Right lobe of liver (tissue), 6 donors: ENCODE measurements around the gene MPST. TPM values are rescaled to one million over a fixed set of nuclear protein-coding genes. Genes with fewer than 3 reads are reported as not detected.

ENCODE experiments used
- ATAC-seq, 4 donors: fragments of 200-7000 bp; cut with Tn5 transposase; one replicate each; pipeline ENCODE4 v1.9.1; 2020; ENCODE audit warnings: mild to moderate bottlenecking in 4 of 4, moderate library complexity in 4 of 4
- DNase-seq, 3 donors: peaks; one replicate each; pipeline ENCODE4 v3.0.0-alpha.2; 2020
- H3K27ac ChIP-seq, 3 donors: fragments of 200-600 bp; one replicate each; pipeline ENCODE4 v1.8.0; 2022
- H3K27me3 ChIP-seq, 2 donors: fragments of 200-600 bp; one replicate each; pipeline ENCODE4 v1.8.0; 2022
- H3K36me3 ChIP-seq, 4 donors: fragments of 200-600 bp; sonication (generic) in 1 of 4; one replicate each; pipeline versions ENCODE4 v1.5.1 to v1.8.0; 2017 to 2022; ENCODE audit warnings: control low read depth in 1 of 4
- H3K4me1 ChIP-seq, 4 donors: fragments of 200-600 bp; sonication (generic) in 1 of 4; one replicate each; pipeline versions ENCODE4 v1.5.1 to v1.8.0; 2017 to 2022; ENCODE audit warnings: control low read depth in 1 of 4
- H3K4me3 ChIP-seq, 3 donors: fragments of 200-600 bp; one replicate each; pipeline ENCODE4 v1.8.0; 2022
- H3K9me3 ChIP-seq, 4 donors: fragments of 200-600 bp; sonication (generic) in 1 of 4; one replicate each; pipeline versions ENCODE4 v1.5.1 to v1.8.0; 2017 to 2022; ENCODE audit warnings: control low read depth in 1 of 4
- POLR2A ChIP-seq: fragments of 450-650 bp; IDR thresholded peaks from one replicate; pipeline ENCODE4 v1.6.1; 2017; ENCODE audit warnings: antibody characterized with exemption, mild to moderate bottlenecking
- WGBS: methylation state at CpG from one replicate; pipeline ENCODE4 v1.1.6; 2018; ENCODE audit warnings: low coverage, low lambda C conversion rate; ENCODE audit not compliant: insufficient coverage; ENCODE audit errors: missing lambda C conversion rate; 5-methylcytosine and 5-hydroxymethylcytosine counted together
- intact Hi-C, 2 donors: fragments of 100-400 bp; cut with DNase I; formaldehyde crosslinking; loops; one replicate each; pipeline versions ENCODE4 v1.11.2 to v1.14.1; 2022
- total RNA-seq, 6 experiments: library from RNA; depleted of rRNA in 2 of 6; stranded (reverse); fragments of >200 nt in 2 of 6; fragmentation: NEBNext Ultra II Directional in 3 of 6; extraction: Animal tissue kit (Norgen Biotek cat#: 25700) in 3 of 6; gene quantifications; one replicate each; pipeline versions ENCODE4 v1.1.0 to v1.2.4, GENCODE V29; 2016 to 2023
- TF ChIP-seq, protein P1 (sequence below), 4 donors: fragments of 200-600 bp in 3 of 4; fragments of 450-650 bp in 1 of 4; IDR thresholded peaks; one replicate each; pipeline versions ENCODE4 v1.5.1 to v1.8.0; 2016 to 2022; ENCODE audit warnings: antibody characterized with exemption in 4 of 4, mild to moderate bottlenecking in 2 of 4
- donor health status: DM: no; HTN: yes; CAD: no.
- donor health status: DM: no; HTN: no; CAD: no.
- donor health status: DM: no; HTN: no; CAD: no.
- donor health status: DM: no; HTN: yes; CAD: no.
- donor health status: DM: no; HTN: yes; CAD: no.

The MPST gene
- total RNA-seq, 6 experiments from 2014 or later, result 153 to 301 (median 214) TPM

DNA sequence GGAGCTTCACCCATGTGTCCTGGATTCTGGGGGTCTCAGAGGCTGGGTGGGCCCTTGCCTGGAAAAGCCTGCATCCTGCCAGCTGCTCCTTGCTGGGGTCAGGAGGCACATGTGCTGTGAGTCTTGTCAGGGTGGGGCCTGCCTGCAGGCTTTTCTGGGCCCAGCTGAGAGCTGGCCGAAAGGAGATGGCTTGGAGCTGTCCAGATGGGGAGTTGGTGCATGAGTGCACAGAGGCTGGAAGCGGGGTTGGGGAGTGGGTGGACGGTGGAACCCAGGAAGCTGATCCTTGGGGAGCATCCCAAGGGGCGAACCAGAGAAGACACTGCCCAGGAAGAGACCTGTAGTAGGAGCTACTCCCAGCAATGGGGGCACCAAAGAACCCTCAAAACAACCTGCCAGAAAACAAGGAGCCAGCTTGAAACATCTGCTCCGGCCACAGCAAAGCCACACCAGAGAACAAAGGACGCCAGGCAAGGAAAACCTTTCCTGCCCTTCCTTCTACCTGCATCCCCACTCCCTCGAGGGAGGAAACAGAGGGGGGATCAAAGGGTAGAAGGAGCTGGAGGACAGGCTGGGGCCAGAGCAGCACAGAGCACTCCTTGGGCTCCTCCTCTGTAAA lies 23.8 kb downstream of the MPST start:
- no peak for ATAC-seq
- H3K9me3 ChIP-seq, result no peaks in the 10 kb centered on the region
- no peak for DNase-seq
- no peaks in the 10 kb centered on the region for H3K27me3 ChIP-seq
- no peaks in the 10 kb centered on the region for H3K36me3 ChIP-seq
- peak overlapping the region; percentile 20 to 39 (median 23) for H3K27ac ChIP-seq
- whole genome bisulfite sequencing, result 68% methylated on average over 4 of the region's 7 CpGs
- intact Hi-C loops, result no loop called here
- peaks cover 0 to 25% (median 10%) of the 10 kb centered on the region in 4 donors for H3K4me1 ChIP-seq
- peak overlapping the region in 2 of 3 donors; percentile 6 to 20 for H3K4me3 ChIP-seq
- TF ChIP-seq POLR2A, result no peak
- TF ChIP-seq, protein P1, sequence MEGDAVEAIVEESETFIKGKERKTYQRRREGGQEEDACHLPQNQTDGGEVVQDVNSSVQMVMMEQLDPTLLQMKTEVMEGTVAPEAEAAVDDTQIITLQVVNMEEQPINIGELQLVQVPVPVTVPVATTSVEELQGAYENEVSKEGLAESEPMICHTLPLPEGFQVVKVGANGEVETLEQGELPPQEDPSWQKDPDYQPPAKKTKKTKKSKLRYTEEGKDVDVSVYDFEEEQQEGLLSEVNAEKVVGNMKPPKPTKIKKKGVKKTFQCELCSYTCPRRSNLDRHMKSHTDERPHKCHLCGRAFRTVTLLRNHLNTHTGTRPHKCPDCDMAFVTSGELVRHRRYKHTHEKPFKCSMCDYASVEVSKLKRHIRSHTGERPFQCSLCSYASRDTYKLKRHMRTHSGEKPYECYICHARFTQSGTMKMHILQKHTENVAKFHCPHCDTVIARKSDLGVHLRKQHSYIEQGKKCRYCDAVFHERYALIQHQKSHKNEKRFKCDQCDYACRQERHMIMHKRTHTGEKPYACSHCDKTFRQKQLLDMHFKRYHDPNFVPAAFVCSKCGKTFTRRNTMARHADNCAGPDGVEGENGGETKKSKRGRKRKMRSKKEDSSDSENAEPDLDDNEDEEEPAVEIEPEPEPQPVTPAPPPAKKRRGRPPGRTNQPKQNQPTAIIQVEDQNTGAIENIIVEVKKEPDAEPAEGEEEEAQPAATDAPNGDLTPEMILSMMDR (IDR thresholded peaks at IDR 0.05), result no peak

DNA sequence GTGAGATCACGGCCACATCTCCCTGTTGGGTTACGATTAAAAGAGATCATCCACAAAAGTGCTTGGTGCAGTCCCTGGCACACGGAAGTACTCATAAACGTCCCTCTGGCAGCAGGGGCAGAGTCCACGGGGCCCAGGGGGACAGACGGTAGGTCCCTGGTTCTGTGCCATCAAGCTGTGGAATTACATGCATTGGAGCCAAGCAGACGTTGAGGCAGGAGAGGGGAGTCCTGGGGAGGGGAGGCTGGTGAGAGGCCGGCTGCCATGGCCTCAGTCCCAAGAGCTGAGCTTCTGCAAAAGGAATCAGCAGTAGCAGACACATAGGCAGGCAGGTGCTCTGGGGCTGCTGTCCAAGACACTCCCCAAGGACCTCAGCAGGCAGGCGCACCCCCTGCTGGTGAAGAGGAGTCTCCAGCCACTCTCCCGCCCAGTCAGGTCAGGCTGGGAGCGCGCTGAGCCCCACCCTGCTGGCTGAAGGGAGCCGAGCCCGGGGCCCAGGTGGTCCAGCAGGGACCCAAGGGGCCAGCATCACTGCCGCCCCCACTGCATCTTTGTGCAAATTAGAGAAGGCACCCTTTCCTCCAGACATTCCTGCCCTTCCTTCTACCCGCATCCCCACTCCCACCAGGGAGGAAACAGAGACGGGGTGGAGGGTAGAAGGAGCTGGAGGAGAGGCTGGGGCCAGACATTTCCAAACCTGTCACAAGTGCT lies 24.4 kb downstream of the MPST start:
- ATAC-seq, result peak; percentile 90 to 98 (median 96)
- no peaks in the 10 kb centered on the region for H3K36me3 ChIP-seq
- no peak for TF ChIP-seq POLR2A
- TF ChIP-seq, protein P1 (IDR thresholded peaks at IDR 0.05), result peak; percentile 81 to 93 (median 86)
- intact Hi-C loops, result no loop called here
- H3K27ac ChIP-seq, result peak overlapping the region; percentile 20 to 39 (median 23)
- H3K4me3 ChIP-seq, result peak overlapping the region in 2 of 3 donors; percentile 6 to 20
- H3K9me3 ChIP-seq, result no peaks in the 10 kb centered on the region
- WGBS, result 19% methylated on average over 4 of the region's 17 CpGs
- no peaks in the 10 kb centered on the region for H3K27me3 ChIP-seq
- peaks cover 0 to 25% (median 10%) of the 10 kb centered on the region in 4 donors for H3K4me1 ChIP-seq
- peak; percentile 85 to 91 (median 91) for DNase-seq

DNA sequence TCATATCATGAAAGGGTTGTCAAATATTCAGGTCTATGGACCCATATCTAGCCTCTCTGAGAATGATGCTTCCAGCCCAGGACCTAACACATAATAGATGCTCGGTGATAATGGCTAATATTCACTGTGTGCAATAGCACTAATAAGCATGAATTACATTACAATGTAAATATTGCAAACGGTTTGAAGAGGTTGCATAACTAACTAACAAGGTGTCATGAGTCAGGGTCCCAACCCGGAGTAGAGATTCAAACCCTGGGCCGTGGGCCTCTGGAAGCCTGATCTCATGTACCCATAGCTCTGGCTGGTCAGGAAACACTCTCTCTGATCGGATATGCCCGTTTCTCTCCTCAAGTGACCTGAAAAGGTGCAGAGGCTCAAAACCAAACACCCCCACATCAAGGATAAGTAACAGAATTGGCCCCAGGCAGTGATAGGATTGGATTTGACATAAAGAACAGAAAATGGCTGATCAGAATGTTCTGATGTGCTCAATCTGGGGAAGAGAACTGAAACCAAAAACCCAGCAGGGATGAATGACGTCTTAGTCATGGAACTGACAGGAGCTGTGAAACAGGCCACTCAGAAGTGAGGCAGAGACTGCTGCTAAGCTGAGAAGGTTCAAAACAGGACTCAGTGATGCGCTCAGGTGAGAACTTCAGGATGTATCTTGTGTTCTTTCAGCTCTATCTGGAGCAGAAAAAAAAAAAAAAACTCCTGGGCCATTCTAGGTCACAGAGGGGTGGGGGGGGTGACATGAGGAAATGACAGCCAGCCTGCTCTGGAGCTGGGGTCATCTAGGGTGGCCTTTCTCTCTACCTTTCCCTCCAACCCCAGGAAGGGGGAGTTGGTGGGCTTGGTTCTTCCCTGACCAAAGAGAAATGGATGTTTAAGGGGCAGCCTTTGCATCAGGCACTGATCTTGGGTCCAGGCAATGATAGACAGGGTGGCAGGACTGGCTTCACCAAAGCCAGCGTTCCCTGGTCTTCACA lies 25.4 kb downstream of the MPST start:
- H3K27ac ChIP-seq, result no peak overlapping the region
- ATAC-seq (peak in 1 of 4 donors; percentile 7), DNase-seq (no peak)
- TF ChIP-seq, protein P1 (IDR thresholded peaks at IDR 0.05), result no peak
- TF ChIP-seq POLR2A, result no peak
- 37% methylated on average over 8 of the region's 9 CpGs for WGBS
- H3K4me3 ChIP-seq, result no peak overlapping the region
- no peaks in the 10 kb centered on the region for H3K36me3 ChIP-seq
- intact Hi-C loops, result no loop called here
- H3K9me3 ChIP-seq, result no peaks in the 10 kb centered on the region
- H3K4me1 ChIP-seq, result peaks cover 0 to 22% (median 10%) of the 10 kb centered on the region in 4 donors
- no peaks in the 10 kb centered on the region for H3K27me3 ChIP-seq

DNA sequence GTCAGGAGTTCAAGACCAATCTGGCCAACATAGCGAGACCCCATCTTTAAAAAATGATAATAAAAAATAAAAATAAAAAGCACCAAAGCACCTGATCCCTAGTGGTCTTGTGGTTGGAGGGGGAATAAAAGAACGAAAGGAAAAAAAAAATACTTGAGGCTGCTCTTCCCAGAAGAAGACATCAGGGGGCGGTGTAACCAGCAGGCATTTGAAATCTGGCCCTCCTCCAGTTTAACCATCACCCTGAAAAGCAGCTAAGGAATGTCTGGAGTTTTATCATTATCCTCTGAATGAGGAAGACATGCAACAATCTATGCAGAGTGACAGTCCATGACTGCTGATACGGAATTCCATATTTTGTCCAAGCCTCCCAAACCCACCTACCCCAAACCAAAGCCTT lies 26.4 kb downstream of the MPST start:
- WGBS, result 34% methylated on average over 4 of the region's 4 CpGs
- Histone ChIP-seq H3K9me3 (no peaks in the 10 kb centered on the region), H3K27me3 (no peaks in the 10 kb centered on the region), H3K36me3 (no peaks in the 10 kb centered on the region), H3K4me1 (peaks cover 0 to 19% (median 10%) of the 10 kb centered on the region in 4 donors), H3K27ac (no peak overlapping the region), H3K4me3 (no peak overlapping the region)
- no peak for DNase-seq
- no peak for TF ChIP-seq POLR2A
- TF ChIP-seq, protein P1 (IDR thresholded peaks at IDR 0.05), result peak; percentile 24 to 51 (median 46)
- intact Hi-C loops, result no loop called here
- ATAC-seq, result no peak
